ENCODE data around the gene KIF16B.

KIF16B gene

DNA sequence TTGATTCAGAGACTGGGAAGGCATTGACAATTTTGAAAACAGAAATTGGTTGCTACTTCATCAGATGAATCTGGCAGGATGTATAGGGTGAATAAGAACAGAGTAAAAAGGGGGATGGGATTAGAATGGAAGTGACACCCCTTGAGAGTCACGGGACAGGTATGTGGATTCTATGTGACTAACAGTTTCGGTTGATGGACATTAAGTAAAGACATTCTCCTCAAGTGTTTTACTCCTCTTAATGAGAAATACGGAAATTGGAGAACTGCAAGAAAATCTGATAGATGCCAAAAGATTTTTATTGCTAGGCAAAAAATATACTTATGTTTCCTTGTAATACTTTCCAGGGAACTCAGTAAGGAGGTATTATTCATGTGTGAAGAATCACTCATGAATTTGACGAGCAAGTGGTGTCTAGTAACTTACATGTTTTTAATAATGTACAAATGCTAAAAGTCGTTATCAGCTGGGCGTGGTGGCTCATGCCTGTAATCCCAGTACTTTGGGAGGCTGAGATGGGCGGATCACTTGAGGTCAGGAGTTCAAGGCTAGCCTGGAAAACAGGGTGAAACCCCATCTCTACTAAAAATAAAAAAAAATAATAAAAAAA is 135.8 kb downstream of the KIF16B start:
- Histone ChIP-seq H2AFZ (ENCODE audit: low read length, unreplicated experiment) (no peak overlapping the region), H3K4me3 (ENCODE audit: low read depth, low read length) (no peak overlapping the region), H3K79me2 (ENCODE audit: control insufficient read depth, insufficient read depth, low read length, unreplicated experiment) (no peaks in the 10 kb centered on the region), H3K27me3 (ENCODE audit: insufficient read depth, low read length) (no peaks in the 10 kb centered on the region), H3K27ac (ENCODE audit: low read depth, low read length) (no peak overlapping the region), H3K4me1 (ENCODE audit: control insufficient read depth, insufficient read depth, low read length, unreplicated experiment) (no peaks in the 10 kb centered on the region), H3K36me3 (ENCODE audit: insufficient read depth, low read length) (no peaks in the 10 kb centered on the region)

DNA sequence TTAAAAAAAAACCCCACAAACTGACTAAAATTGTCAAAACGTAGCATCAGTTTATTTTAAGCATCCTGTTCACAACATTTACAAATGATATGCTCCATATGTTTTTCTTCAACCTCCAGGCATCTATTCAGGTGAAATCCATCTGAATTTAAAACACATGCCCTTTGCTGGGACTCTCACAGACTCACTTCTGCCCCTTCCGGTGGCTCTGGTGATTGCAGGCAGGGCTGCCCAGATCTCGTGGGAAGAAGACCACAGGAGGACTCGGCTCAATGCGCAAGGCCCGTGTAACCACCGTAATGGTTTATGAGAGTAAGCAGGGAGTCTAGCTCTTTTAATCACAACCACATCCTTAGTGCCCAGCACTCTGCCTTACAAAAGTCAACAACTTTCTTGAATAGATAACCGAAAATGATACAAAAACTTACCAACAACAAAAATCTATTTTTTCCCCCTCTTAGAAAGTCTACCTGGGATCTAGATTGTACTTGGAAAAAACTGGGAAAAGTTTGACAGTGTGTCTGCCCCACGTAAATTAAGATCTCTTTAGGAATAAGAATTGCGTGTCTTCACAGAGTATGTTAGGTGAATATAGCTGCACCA is 139.1 kb downstream of the KIF16B start:
- H3K27ac ChIP-seq (ENCODE audit: low read depth, low read length): no peak overlapping the region
- no peaks in the 10 kb centered on the region for H3K36me3 ChIP-seq (ENCODE audit: insufficient read depth, low read length)
- no peak overlapping the region for H3K4me3 ChIP-seq (ENCODE audit: low read depth, low read length)
- no peaks in the 10 kb centered on the region for H3K79me2 ChIP-seq (ENCODE audit: control insufficient read depth, insufficient read depth, low read length, unreplicated experiment)
- no peaks in the 10 kb centered on the region for H3K4me1 ChIP-seq (ENCODE audit: control insufficient read depth, insufficient read depth, low read length, unreplicated experiment)
- H3K27me3 ChIP-seq (ENCODE audit: insufficient read depth, low read length): no peaks in the 10 kb centered on the region
- no peak overlapping the region for H2AFZ ChIP-seq (ENCODE audit: low read length, unreplicated experiment)

DNA sequence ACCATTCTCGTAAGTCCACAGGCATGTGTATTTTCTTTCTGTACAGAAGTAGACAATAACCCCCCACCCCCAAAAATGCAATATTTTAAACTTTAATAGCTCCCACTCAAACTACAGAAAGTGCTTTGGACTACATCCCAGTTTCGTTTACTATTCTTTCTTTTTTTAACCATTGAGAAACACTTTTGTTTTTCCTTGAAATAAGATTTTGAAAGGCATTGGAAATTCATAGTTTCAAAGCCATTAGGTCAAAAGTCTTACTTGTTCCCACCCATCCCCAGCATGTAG is 140.0 kb downstream of the KIF16B start:
- H3K36me3 ChIP-seq (ENCODE audit: insufficient read depth, low read length): no peaks in the 10 kb centered on the region
- H3K27ac ChIP-seq (ENCODE audit: low read depth, low read length): no peak overlapping the region
- no peak overlapping the region for H2AFZ ChIP-seq (ENCODE audit: low read length, unreplicated experiment)
- H3K4me1 ChIP-seq (ENCODE audit: control insufficient read depth, insufficient read depth, low read length, unreplicated experiment): no peaks in the 10 kb centered on the region
- no peaks in the 10 kb centered on the region for H3K79me2 ChIP-seq (ENCODE audit: control insufficient read depth, insufficient read depth, low read length, unreplicated experiment)
- no peaks in the 10 kb centered on the region for H3K27me3 ChIP-seq (ENCODE audit: insufficient read depth, low read length)
- no peak overlapping the region for H3K4me3 ChIP-seq (ENCODE audit: low read depth, low read length)

DNA sequence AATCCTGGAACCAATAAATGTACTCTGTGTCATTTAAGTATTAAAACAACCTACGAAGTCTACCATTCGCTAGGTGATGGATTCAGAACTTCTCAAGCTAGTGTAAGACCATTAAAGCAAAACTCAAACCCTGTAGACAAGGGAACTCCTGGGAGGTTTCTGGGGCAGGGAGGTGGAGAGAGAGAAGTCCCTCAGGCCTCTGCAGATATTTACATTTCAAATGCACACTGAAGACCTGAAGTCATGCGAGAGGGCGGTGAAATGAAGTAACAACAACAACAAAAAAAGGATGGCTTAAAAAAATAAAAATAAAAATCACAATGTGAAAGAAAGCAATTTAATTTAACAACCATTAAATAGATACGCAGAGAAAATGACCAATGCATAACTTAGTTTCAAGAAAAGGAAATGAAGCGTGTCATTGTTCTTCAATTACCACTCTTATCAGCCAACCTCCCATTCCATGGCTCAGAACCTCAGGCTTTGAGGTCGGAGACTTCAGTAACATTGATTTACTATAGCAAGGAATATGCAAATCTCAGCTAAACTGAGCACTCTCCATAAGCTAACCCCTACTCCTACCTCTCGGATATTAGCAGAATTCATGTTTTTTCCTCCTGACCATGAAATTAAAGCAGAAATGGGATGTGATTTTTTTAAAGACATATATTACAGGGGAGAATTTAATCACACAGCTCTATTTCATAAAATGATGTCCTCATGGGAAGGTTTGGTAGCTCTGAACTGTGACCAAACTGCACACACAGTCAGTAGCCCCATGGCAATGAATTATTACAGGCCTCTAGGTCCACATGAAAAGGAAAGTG is 140.6 kb downstream of the KIF16B start:
- H3K36me3 ChIP-seq (ENCODE audit: insufficient read depth, low read length): no peaks in the 10 kb centered on the region
- no peak overlapping the region for H3K27ac ChIP-seq (ENCODE audit: low read depth, low read length)
- no peak overlapping the region for H3K4me3 ChIP-seq (ENCODE audit: low read depth, low read length)

GRCh38 chr20:16428112-16428511 is 145.1 kb downstream of the KIF16B start:
- Histone ChIP-seq H3K27me3 (ENCODE audit: insufficient read depth, low read length) (no peaks in the 10 kb centered on the region), H3K27ac (ENCODE audit: low read depth, low read length) (no peak overlapping the region), H2AFZ (ENCODE audit: low read length, unreplicated experiment) (no peak overlapping the region), H3K4me3 (ENCODE audit: low read depth, low read length) (no peak overlapping the region), H3K4me1 (ENCODE audit: control insufficient read depth, insufficient read depth, low read length, unreplicated experiment) (no peaks in the 10 kb centered on the region), H3K79me2 (ENCODE audit: control insufficient read depth, insufficient read depth, low read length, unreplicated experiment) (no peaks in the 10 kb centered on the region), H3K36me3 (ENCODE audit: insufficient read depth, low read length) (0 out of 2 replicates have a peak, but pooled peaks cover 6% of the 10 kb centered on the region)

More for the DNA sequence above, 140.6 kb downstream of the KIF16B start:
- H3K27me3 ChIP-seq (ENCODE audit: insufficient read depth, low read length): no peaks in the 10 kb centered on the region
- no peak overlapping the region for H2AFZ ChIP-seq (ENCODE audit: low read length, unreplicated experiment)
- H3K79me2 ChIP-seq (ENCODE audit: control insufficient read depth, insufficient read depth, low read length, unreplicated experiment): no peaks in the 10 kb centered on the region
- H3K4me1 ChIP-seq (ENCODE audit: control insufficient read depth, insufficient read depth, low read length, unreplicated experiment): no peaks in the 10 kb centered on the region

DNA sequence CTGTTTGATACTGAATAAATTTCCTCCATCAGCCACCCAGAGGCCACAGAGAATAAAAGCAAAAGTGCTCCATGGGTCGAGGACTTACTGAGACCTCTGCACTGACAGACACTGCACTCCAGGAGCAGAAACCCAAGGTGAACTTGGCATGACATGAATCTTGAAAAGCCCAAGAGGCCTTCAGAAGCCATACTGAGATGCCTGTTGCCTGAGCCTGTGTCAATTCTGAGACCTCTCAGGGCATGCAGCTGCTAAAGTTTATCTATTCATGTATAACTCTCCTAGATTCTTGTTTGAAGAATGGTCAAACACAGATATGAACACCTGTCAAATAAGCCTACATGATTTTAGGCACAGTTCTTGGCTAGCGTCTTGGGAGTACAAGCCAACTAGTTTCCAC is 145.7 kb downstream of the KIF16B start:
- H2AFZ ChIP-seq (ENCODE audit: low read length, unreplicated experiment): no peak overlapping the region
- no peaks in the 10 kb centered on the region for H3K27me3 ChIP-seq (ENCODE audit: insufficient read depth, low read length)
- 0 out of 2 replicates have a peak, but pooled peaks cover 6% of the 10 kb centered on the region for H3K36me3 ChIP-seq (ENCODE audit: insufficient read depth, low read length)
- H3K27ac ChIP-seq (ENCODE audit: low read depth, low read length): no peak overlapping the region
- H3K79me2 ChIP-seq (ENCODE audit: control insufficient read depth, insufficient read depth, low read length, unreplicated experiment): no peaks in the 10 kb centered on the region
- H3K4me1 ChIP-seq (ENCODE audit: control insufficient read depth, insufficient read depth, low read length, unreplicated experiment): no peaks in the 10 kb centered on the region
- H3K4me3 ChIP-seq (ENCODE audit: low read depth, low read length): no peak overlapping the region

GRCh38 chr20:16424780-16425179 is 148.5 kb downstream of the KIF16B start:
- Histone ChIP-seq H2AFZ (ENCODE audit: low read length, unreplicated experiment) (no peak overlapping the region), H3K4me3 (ENCODE audit: low read depth, low read length) (no peak overlapping the region), H3K36me3 (ENCODE audit: insufficient read depth, low read length) (0 out of 2 replicates have a peak, but pooled peaks cover 6% of the 10 kb centered on the region), H3K4me1 (ENCODE audit: control insufficient read depth, insufficient read depth, low read length, unreplicated experiment) (no peaks in the 10 kb centered on the region), H3K79me2 (ENCODE audit: control insufficient read depth, insufficient read depth, low read length, unreplicated experiment) (no peaks in the 10 kb centered on the region), H3K27me3 (ENCODE audit: insufficient read depth, low read length) (no peaks in the 10 kb centered on the region), H3K27ac (ENCODE audit: low read depth, low read length) (no peak overlapping the region)

DNA sequence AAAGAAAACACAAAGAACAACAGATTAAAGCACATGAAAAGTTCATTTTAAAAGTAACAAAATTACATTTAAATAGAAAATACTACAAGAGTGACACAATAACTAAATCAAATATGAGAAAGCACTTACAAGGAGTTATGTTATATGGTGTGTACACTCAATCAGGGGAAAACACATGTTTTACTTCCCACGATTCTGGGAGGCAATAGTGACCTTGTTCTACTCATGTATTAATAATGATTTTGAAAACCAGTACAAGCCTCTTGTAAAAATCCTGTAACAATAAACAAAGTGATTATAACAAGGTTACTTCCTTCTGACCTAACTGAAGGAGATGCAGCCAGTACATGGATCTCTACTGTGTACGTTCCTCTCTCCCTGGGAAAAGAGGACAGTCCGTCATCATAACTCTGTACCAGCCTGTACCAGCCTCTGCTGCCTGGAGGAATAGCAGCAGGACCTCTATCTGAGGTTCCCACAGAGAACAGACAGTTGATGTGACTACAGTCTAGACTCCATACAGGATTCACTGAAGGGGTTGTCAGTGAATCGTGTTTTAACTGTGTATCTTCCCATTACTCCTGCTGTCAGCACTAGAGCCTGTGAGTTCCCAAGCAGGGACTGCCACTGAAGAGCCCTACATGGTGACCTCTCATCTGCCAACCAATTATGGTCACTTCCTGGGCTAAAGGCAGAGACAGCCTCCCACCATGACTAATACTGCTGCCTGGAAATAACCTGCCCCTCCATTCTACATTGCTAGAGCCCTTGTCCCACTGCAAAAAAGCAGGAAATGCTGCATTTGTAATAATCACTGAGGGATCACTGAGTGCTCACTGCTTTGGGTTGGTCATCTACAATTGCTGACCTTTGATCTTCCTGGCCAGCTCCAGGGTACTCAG is 149.7 kb downstream of the KIF16B start:
- no peak overlapping the region for H3K27ac ChIP-seq (ENCODE audit: low read depth, low read length)
- H3K4me3 ChIP-seq (ENCODE audit: low read depth, low read length): no peak overlapping the region
- no peaks in the 10 kb centered on the region for H3K4me1 ChIP-seq (ENCODE audit: control insufficient read depth, insufficient read depth, low read length, unreplicated experiment)
- no peaks in the 10 kb centered on the region for H3K79me2 ChIP-seq (ENCODE audit: control insufficient read depth, insufficient read depth, low read length, unreplicated experiment)
- H3K27me3 ChIP-seq (ENCODE audit: insufficient read depth, low read length): no peaks in the 10 kb centered on the region
- H3K36me3 ChIP-seq (ENCODE audit: insufficient read depth, low read length): 0 out of 2 replicates have a peak, but pooled peaks cover 6% of the 10 kb centered on the region
- no peak overlapping the region for H2AFZ ChIP-seq (ENCODE audit: low read length, unreplicated experiment)

DNA sequence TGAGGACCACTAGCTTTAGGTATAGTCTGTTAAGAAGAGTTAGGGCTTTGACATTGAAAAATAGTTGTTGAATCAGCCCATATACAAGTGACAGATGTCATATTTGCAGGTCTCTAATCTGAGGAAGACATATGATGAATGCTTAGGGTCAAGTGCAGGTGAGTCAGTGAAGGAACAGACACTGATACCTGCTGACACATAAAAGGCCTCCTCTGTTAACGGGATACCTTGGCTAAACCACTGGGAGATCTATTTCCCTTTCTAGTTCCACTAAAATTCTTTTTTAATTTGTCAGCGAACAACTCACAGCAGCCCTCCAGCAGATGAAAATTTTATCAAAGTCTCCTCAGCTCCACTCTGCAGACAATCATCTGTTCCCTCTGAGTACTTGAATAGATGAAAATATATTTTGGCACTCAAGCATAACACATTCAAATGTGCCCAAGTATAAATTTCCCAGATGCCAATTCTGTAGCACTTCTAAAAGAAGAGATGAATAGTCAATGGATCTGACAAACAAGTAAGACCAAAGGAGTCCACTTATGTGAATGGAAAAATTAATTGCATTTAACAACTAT is 154.0 kb downstream of the KIF16B start:
- H3K27ac ChIP-seq (ENCODE audit: low read depth, low read length): no peak overlapping the region
- no peak overlapping the region for H3K4me3 ChIP-seq (ENCODE audit: low read depth, low read length)
- H3K36me3 ChIP-seq (ENCODE audit: insufficient read depth, low read length): no peaks in the 10 kb centered on the region
- H3K79me2 ChIP-seq (ENCODE audit: control insufficient read depth, insufficient read depth, low read length, unreplicated experiment): no peaks in the 10 kb centered on the region
- H3K4me1 ChIP-seq (ENCODE audit: control insufficient read depth, insufficient read depth, low read length, unreplicated experiment): peaks cover 8% of the 10 kb centered on the region
- no peaks in the 10 kb centered on the region for H3K27me3 ChIP-seq (ENCODE audit: insufficient read depth, low read length)
- no peak overlapping the region for H2AFZ ChIP-seq (ENCODE audit: low read length, unreplicated experiment)

GRCh38 chr20:16418616-16419015 is 154.6 kb downstream of the KIF16B start:
- Histone ChIP-seq H3K27ac (ENCODE audit: low read depth, low read length) (no peak overlapping the region), H3K4me3 (ENCODE audit: low read depth, low read length) (no peak overlapping the region), H3K27me3 (ENCODE audit: insufficient read depth, low read length) (no peaks in the 10 kb centered on the region), H3K4me1 (ENCODE audit: control insufficient read depth, insufficient read depth, low read length, unreplicated experiment) (peaks cover 8% of the 10 kb centered on the region), H3K36me3 (ENCODE audit: insufficient read depth, low read length) (no peaks in the 10 kb centered on the region), H2AFZ (ENCODE audit: low read length, unreplicated experiment) (no peak overlapping the region), H3K79me2 (ENCODE audit: control insufficient read depth, insufficient read depth, low read length, unreplicated experiment) (no peaks in the 10 kb centered on the region)
